Keratinocyte (primary cell): ENCODE measurements around the gene SAMM50. TPM values are rescaled to one million over a fixed set of nuclear protein-coding genes. Genes with fewer than 3 reads are reported as not detected.

Source experiments
- DNase-seq: peaks from one replicate; pipeline ENCODE4 v3.0.0-alpha.2; 2011; ENCODE audit warnings: low read depth, missing footprints, low spot score
- FAIRE-seq: peaks from 2 replicates; lab custom pipeline; 2011; peaks lifted over from hg19 to GRCh38; lab: Jason Lieb, UNC
- H2AFZ ChIP-seq: 2 replicates; pipeline ENCODE4 v1.6.0; 2012; ENCODE audit warnings: low read length, control low read depth, inconsistent platforms; ENCODE audit not compliant: control insufficient read depth
- H3K27ac ChIP-seq: 2 replicates; pipeline ENCODE4 v1.5.1; 2011; ENCODE audit warnings: low read length; ENCODE audit not compliant: control insufficient read depth, insufficient read depth
- H3K27me3 ChIP-seq: 3 replicates; pipeline ENCODE4 v1.6.0; 2011; ENCODE audit warnings: low read length; ENCODE audit not compliant: control insufficient read depth, insufficient read depth; ENCODE audit errors: extremely low read depth
- H3K36me3 ChIP-seq, 2 experiments: 2 replicates in 1 of 2; 3 replicates in 1 of 2; pipeline ENCODE4 v1.5.1; 2011; ENCODE audit warnings: low read length in 2 of 2, mild to moderate bottlenecking in 1 of 2; ENCODE audit not compliant: control insufficient read depth in 2 of 2, insufficient read depth in 2 of 2; ENCODE audit errors: extremely low read depth in 1 of 2
- H3K4me1 ChIP-seq: 3 replicates; pipeline ENCODE4 v1.5.1; 2011; ENCODE audit warnings: low read length; ENCODE audit not compliant: control insufficient read depth, insufficient read depth; ENCODE audit errors: extremely low read depth
- H3K4me2 ChIP-seq: 3 replicates; pipeline ENCODE4 v1.6.0; 2011; ENCODE audit warnings: low read depth, low read length; ENCODE audit not compliant: control insufficient read depth, insufficient read depth; ENCODE audit errors: extremely low read depth
- H3K4me3 ChIP-seq, 3 experiments: fragments of 200-600 bp in 1 of 3; sonication (generic) in 1 of 3; 2 replicates in 2 of 3; 3 replicates in 1 of 3; pipeline ENCODE4 v1.5.1; 2011 to 2016; ENCODE audit warnings: low read length in 3 of 3, mild to moderate bottlenecking in 3 of 3, control low read depth in 2 of 3, inconsistent platforms in 1 of 3, low read depth in 1 of 3, mixed read lengths in 1 of 3, mixed run types in 1 of 3, moderate library complexity in 1 of 3; ENCODE audit not compliant: control insufficient read depth in 2 of 3, insufficient read depth in 2 of 3; ENCODE audit errors: extremely low read depth in 1 of 3
- H3K79me2 ChIP-seq: 2 replicates; pipeline ENCODE4 v1.6.0; 2012; ENCODE audit warnings: low read length; ENCODE audit not compliant: control insufficient read depth, insufficient read depth
- H3K9ac ChIP-seq: 3 replicates; pipeline ENCODE4 v1.6.0; 2011; ENCODE audit warnings: low read length; ENCODE audit not compliant: control insufficient read depth, insufficient read depth; ENCODE audit errors: extremely low read depth
- H3K9me1 ChIP-seq: 3 replicates; pipeline ENCODE4 v1.6.0; 2011; ENCODE audit warnings: low read length; ENCODE audit not compliant: control insufficient read depth, insufficient read depth; ENCODE audit errors: extremely low read depth
- H3K9me3 ChIP-seq: 2 replicates; pipeline ENCODE4 v1.5.1; 2012; ENCODE audit warnings: low read depth, low read length; ENCODE audit not compliant: control insufficient read depth
- H4K20me1 ChIP-seq: 3 replicates; pipeline ENCODE4 v1.6.0; 2011; ENCODE audit warnings: low read length; ENCODE audit not compliant: control insufficient read depth, insufficient read depth; ENCODE audit errors: extremely low read depth
- EZH2 ChIP-seq: IDR thresholded peaks from one replicate; pipeline ENCODE4 v1.6.1; 2012; ENCODE audit warnings: inconsistent platforms, mild to moderate bottlenecking, low read length, moderate library complexity
- dilution Hi-C: fragments of 300-500 bp; cut with MboI; formaldehyde crosslinking; loops from one replicate; pipeline ENCODE4 v1.7.0; 2020; ENCODE audit warnings: low sequenced_read_pairs; ENCODE audit not compliant: extremely low pct_ligation_motif_present
- polyA plus RNA-seq, 5 experiments: library from polyadenylated mRNA; depleted of rRNA in 3 of 5; stranded (reverse) in 3 of 5; stranded (forward) in 1 of 5; unstranded in 1 of 5; fragments of >200 nt; gene quantifications; 1 replicate in 1 of 5; 2 replicates in 3 of 5; 3 replicates in 1 of 5; pipeline versions ENCODE4 v1.2.1 to v1.2.3, GENCODE V29; 2011 to 2012; ENCODE audit warnings: missing spikeins in 2 of 5, low read depth in 1 of 5, low replicate concordance in 1 of 5
- TF ChIP-seq, protein P1 (sequence below), 3 experiments: IDR thresholded peaks in 1 of 3; conservative IDR thresholded peaks in 1 of 3; optimal IDR thresholded peaks in 1 of 3; 2 replicates in 2 of 3; 3 replicates in 1 of 3; pipeline versions ENCODE3 to v1.5.1; 2011; ENCODE audit warnings: low read length in 3 of 3, mild to moderate bottlenecking in 3 of 3, moderate library complexity in 2 of 3, control low read depth in 1 of 3, inconsistent platforms in 1 of 3; ENCODE audit not compliant: insufficient read depth in 2 of 3; ENCODE audit errors: extremely low read depth in 1 of 3

The SAMM50 gene
- polyA plus RNA-seq, 1 donor (not counting 4 experiments of a cell fraction or from before 2014, with no cell fraction given) = 54.6 TPM

DNA sequence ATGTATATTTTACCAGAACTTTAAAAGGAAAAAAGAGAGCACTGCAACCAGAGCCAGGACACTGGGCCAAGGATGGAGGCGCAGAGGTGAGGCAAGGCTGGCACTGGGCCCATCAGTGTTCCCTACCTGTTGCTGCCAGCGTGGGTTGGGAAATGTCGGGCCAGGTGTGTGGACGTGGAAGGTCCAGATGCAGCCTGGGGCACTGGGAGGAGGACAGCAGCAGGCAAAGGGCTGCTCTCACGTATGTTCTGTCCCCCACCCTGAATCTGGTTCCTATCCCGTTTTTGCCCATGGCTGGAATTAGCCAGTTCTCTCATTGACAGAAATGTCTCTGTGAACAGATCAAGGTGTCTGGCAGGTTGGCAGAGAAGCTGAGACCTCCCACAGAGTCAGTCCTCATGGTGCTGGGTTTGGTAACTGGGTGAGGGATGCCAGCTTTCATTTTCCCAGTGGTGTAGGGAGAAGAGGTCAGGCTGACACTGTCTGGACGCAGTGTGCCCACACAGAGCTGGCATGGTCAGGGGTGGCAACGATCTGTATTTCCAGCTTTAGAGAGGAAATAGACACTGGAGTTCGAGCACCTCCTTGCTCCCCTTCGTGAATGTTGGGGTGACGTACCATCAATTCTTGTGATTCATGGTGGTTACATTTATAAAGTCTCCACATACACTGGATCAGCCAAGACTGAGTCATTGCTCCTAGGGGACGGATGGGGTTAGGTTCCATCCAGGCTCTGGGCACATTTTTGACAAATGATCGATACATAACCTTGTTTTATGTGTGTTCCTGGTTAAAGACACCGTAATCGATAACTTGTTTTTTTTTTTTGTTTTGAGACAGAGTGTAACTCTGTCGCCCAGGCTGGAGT is 35.9 kb upstream of the SAMM50 start:
- Histone ChIP-seq H3K4me1 (peaks cover 13% of the 10 kb centered on the region), H3K36me3 (no peaks in the 10 kb centered on the region), H3K4me2 (peak overlapping the region; percentile 63), H3K9me3 (no peaks in the 10 kb centered on the region), H3K4me3 (no peak overlapping the region), H3K27me3 (no peaks in the 10 kb centered on the region), H3K79me2 (peaks cover 2% of the 10 kb centered on the region), H3K27ac (no peak overlapping the region), H3K9ac (peak overlapping the region; percentile 6), H4K20me1 (no peaks in the 10 kb centered on the region), H2AFZ (no peak overlapping the region), H3K9me1 (no peaks in the 10 kb centered on the region)
- dilution Hi-C loops = no loop called here
- DNase-seq (no peak), FAIRE-seq (peak; percentile 82)
- TF ChIP-seq, protein P1, sequence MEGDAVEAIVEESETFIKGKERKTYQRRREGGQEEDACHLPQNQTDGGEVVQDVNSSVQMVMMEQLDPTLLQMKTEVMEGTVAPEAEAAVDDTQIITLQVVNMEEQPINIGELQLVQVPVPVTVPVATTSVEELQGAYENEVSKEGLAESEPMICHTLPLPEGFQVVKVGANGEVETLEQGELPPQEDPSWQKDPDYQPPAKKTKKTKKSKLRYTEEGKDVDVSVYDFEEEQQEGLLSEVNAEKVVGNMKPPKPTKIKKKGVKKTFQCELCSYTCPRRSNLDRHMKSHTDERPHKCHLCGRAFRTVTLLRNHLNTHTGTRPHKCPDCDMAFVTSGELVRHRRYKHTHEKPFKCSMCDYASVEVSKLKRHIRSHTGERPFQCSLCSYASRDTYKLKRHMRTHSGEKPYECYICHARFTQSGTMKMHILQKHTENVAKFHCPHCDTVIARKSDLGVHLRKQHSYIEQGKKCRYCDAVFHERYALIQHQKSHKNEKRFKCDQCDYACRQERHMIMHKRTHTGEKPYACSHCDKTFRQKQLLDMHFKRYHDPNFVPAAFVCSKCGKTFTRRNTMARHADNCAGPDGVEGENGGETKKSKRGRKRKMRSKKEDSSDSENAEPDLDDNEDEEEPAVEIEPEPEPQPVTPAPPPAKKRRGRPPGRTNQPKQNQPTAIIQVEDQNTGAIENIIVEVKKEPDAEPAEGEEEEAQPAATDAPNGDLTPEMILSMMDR (optimal IDR thresholded peaks at IDR 0.05 in 1 of 3, IDR thresholded peaks at IDR 0.05 in 1 of 3, conservative IDR thresholded peaks at IDR 0.05 in 1 of 3; ENCODE audit: extremely low read depth in 1 of 3, insufficient read depth in 2 of 3, low read length in 3 of 3) = no peak
- TF ChIP-seq EZH2 = no peak

DNA sequence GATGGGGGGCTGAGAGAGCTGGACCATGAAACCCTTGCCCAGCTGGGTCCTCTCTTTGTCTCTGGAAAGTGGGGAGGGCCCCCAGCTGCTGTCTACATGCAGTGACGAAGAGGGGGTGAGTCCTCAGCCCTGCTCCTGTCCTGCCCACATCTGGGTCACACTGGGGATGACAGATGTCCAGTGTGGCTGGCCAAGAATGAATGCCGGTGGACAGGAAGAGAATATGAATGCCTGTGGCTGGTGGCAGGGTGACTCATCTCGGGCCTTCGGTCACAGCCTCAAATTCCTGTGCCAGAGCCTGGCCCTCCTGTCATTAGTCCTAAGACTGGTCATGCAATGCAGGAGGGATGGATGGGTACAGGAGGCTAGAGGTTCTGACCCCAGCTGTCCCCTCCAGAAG is 33.9 kb upstream of the SAMM50 start:
- Histone ChIP-seq H3K9me3 (no peaks in the 10 kb centered on the region), H3K4me2 (no peak overlapping the region), H3K27me3 (no peaks in the 10 kb centered on the region), H3K27ac (no peak overlapping the region), H2AFZ (no peak overlapping the region), H3K9ac (no peak overlapping the region), H3K4me3 (no peak overlapping the region), H3K79me2 (peaks cover 7% of the 10 kb centered on the region), H3K36me3 (no peaks in the 10 kb centered on the region), H3K4me1 (peaks cover 31% of the 10 kb centered on the region), H4K20me1 (no peaks in the 10 kb centered on the region), H3K9me1 (no peaks in the 10 kb centered on the region)
- TF ChIP-seq, protein P1 (optimal IDR thresholded peaks at IDR 0.05 in 1 of 3, IDR thresholded peaks at IDR 0.05 in 1 of 3, conservative IDR thresholded peaks at IDR 0.05 in 1 of 3; ENCODE audit: extremely low read depth in 1 of 3, insufficient read depth in 2 of 3, low read length in 3 of 3) = no peak
- no peak for TF ChIP-seq EZH2
- DNase-seq (no peak), FAIRE-seq (no peak)
- dilution Hi-C loops = no loop called here
